ENCODE results near the gene EIF2S3B.
"Not testable (repeated sequence)": the region's sequence is repeated elsewhere in the genome, so short reads cannot be mapped to it uniquely, and the experiment has no call there.

Gene EIF2S3B

GRCh38 chr12:10505620-10506019 lies at the start of gene EIF2S3B:
TSS of gene EIF2S3B (plus strand) at chr12:10505890. CDS start at chr12:10505903, 13 bp downstream.
- FAIRE-seq: no peak

- FAIRE-seq: no peak
These were observed 48.8 kb upstream of the EIF2S3B start for GRCh38 chr12:10456856-10457255.

- FAIRE-seq: no peak
These were observed 47.9 kb upstream of the EIF2S3B start for GRCh38 chr12:10457760-10458159.

- no peak for FAIRE-seq
These were observed 39.4 kb upstream of the EIF2S3B start for GRCh38 chr12:10466311-10466710.

- no peak for FAIRE-seq
These were observed 36.0 kb upstream of the EIF2S3B start for GRCh38 chr12:10469701-10470100.

- not testable (repeated sequence) for FAIRE-seq
These were observed 32.9 kb upstream of the EIF2S3B start for GRCh38 chr12:10472808-10473207.

GRCh38 chr12:10481901-10482300 lies 23.8 kb upstream of the EIF2S3B start:
- FAIRE-seq: not testable (repeated sequence)

GRCh38 chr12:10487328-10487727 lies 18.4 kb upstream of the EIF2S3B start:
- not testable (repeated sequence) for FAIRE-seq

GRCh38 chr12:10491766-10492165 lies 13.9 kb upstream of the EIF2S3B start:
- FAIRE-seq: no peak

- no peak for FAIRE-seq
These were observed 8.1 kb upstream of the EIF2S3B start for GRCh38 chr12:10497602-10498001.

GRCh38 chr12:10498042-10498441 lies 7.6 kb upstream of the EIF2S3B start:
- no peak for FAIRE-seq

GRCh38 chr12:10501030-10501429 lies 4.7 kb upstream of the EIF2S3B start:
- FAIRE-seq: no peak

- FAIRE-seq: no peak
These were observed 2.2 kb upstream of the EIF2S3B start for GRCh38 chr12:10503460-10503859.

GRCh38 chr12:10511756-10512355 lies 6.2 kb downstream of the EIF2S3B start:
- FAIRE-seq: no peak

GRCh38 chr12:10512798-10513197 lies 7.1 kb downstream of the EIF2S3B start:
- FAIRE-seq: no peak

- FAIRE-seq: no peak
These were observed 15.9 kb downstream of the EIF2S3B start for GRCh38 chr12:10521555-10521954.

GRCh38 chr12:10528174-10528953 lies 22.7 kb downstream of the EIF2S3B start:
- FAIRE-seq: no peak

- FAIRE-seq: no peak
These were observed 23.9 kb downstream of the EIF2S3B start for GRCh38 chr12:10529603-10530002.

GRCh38 chr12:10537721-10538120 lies 32.0 kb downstream of the EIF2S3B start:
- FAIRE-seq: no peak

- no peak for FAIRE-seq
These were observed 35.1 kb downstream of the EIF2S3B start for GRCh38 chr12:10540776-10541205.

- no peak for FAIRE-seq
These were observed 37.8 kb downstream of the EIF2S3B start for GRCh38 chr12:10543499-10543898.

- FAIRE-seq: no peak
These were observed 45.7 kb downstream of the EIF2S3B start for GRCh38 chr12:10551375-10551774.

- FAIRE-seq: no peak
These were observed 47.5 kb downstream of the EIF2S3B start for GRCh38 chr12:10553148-10553547.

GRCh38 chr12:10554228-10554755 lies 48.6 kb downstream of the EIF2S3B start:
- FAIRE-seq: no peak

All from endometrium (tissue), 2 donors.